ENCODE measurements around the gene CRYL1.
A peak's percentile ranks its signal among the peaks of the same experiment; 100 is the strongest.

CRYL1 gene

GRCh38 chr13:20512042-20512683, 13.5 kb downstream of the CRYL1 start:
- DNase-seq (ENCODE audit: insufficient read length, low spot score) = no peak
- TF ChIP-seq POLR2A (IDR thresholded peaks at IDR 0.05; ENCODE audit: low read depth, low read length) (no peak), POLR2AphosphoS5 (IDR thresholded peaks at IDR 0.05; ENCODE audit: low read depth, low read length) (no peak), SPI1 (IDR thresholded peaks at IDR 0.05; ENCODE audit: low read depth, low read length) (no peak), POU2F2 (IDR thresholded peaks at IDR 0.05; ENCODE audit: low read depth, low read length) (no peak), PAX5 (IDR thresholded peaks at IDR 0.05; ENCODE audit: insufficient read depth, low read length, severe bottlenecking) (no peak), TAF1 (IDR thresholded peaks at IDR 0.05; ENCODE audit: low read depth, low read length) (no peak)
- no peak for FAIRE-seq

- no peak for TF ChIP-seq PAX5 (IDR thresholded peaks at IDR 0.05; ENCODE audit: insufficient read depth, low read length, severe bottlenecking)
- FAIRE-seq (peak; percentile 5), DNase-seq (ENCODE audit: insufficient read length, low spot score) (no peak)
Measured at GRCh38 chr13:20506696-20507095, 19.0 kb downstream of the CRYL1 start.

DNA sequence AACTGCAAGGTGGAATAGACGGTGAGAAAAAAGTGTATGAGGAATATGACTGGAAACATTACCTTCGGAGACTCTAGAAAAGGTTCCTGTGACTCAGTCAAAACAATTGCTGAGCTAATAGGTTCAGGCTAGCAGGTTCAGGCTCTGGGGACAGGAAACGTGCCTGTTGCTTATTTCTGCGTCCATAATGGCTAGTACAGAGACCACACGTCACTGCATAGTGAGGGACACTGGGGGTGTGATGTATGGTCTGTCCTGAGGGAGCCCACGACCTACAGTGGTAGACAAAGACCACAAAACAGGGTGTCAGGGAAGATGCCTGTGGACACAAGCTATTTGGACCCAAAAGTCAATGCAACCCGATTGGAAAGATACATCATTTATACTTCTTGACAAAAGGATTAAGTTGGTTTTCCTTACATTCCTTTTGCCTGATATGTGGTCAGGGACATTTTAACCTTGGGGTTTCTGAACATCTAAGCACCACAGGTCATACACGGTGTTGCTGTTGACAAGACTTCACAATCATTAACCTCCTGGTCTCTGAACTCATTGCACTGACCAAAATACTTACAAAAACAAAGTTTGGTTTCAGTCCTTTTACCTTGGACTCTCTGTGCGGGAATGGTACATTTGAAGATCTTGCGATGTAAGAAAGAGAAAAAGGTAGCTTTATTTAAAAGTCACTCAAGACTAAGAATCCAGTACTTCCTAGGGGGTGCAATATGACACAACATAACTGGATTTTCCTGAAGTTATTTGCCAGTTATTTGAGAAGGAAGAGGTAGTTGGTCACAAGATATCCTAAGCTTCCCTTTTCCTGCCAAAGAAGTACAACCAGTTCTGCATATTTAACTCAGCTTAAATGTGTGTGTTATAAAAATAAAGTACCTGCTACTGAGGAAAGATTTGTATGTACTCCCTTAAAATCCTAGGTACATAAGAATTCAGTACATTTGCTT, 20.0 kb downstream of the CRYL1 start:
- TF ChIP-seq SPI1 (IDR thresholded peaks at IDR 0.05; ENCODE audit: low read depth, low read length) (no peak), POU2F2 (IDR thresholded peaks at IDR 0.05; ENCODE audit: low read depth, low read length) (no peak), POLR2A (IDR thresholded peaks at IDR 0.05; ENCODE audit: low read depth, low read length) (no peak), PAX5 (IDR thresholded peaks at IDR 0.05; ENCODE audit: insufficient read depth, low read length, severe bottlenecking) (no peak), POLR2AphosphoS5 (IDR thresholded peaks at IDR 0.05; ENCODE audit: low read depth, low read length) (no peak), TAF1 (IDR thresholded peaks at IDR 0.05; ENCODE audit: low read depth, low read length) (no peak)
- FAIRE-seq (no peak), DNase-seq (ENCODE audit: insufficient read length, low spot score) (no peak)

GRCh38 chr13:20503088-20504083, 22.3 kb downstream of the CRYL1 start:
- TF ChIP-seq PAX5 (IDR thresholded peaks at IDR 0.05; ENCODE audit: insufficient read depth, low read length, severe bottlenecking) = no peak
- no peak for TF ChIP-seq TAF1 (IDR thresholded peaks at IDR 0.05; ENCODE audit: low read depth, low read length)
- no peak for FAIRE-seq
- no peak for DNase-seq (ENCODE audit: insufficient read length, low spot score)

DNA sequence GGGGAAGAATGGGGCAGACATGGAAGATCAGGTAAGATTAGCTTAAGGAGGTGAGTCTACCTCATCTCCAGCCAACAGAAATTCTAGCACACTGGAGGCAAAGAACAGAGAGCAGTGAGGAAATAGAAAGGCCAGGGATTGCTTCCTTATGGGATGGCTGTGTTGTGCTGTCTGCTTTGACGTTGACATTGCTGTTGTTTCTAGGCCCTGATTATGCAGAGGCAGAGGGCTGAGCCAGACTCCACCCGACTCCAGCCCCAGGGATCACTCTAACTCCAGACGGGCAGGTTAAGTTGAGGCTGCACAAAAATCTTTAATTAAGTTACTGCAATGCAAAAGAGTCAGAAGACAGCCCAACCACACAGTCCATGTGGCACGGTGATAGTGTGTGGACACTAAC, 24.1 kb downstream of the CRYL1 start:
- TF ChIP-seq POLR2AphosphoS5 (IDR thresholded peaks at IDR 0.05; ENCODE audit: low read depth, low read length) (no peak), POU2F2 (IDR thresholded peaks at IDR 0.05; ENCODE audit: low read depth, low read length) (no peak), SPI1 (IDR thresholded peaks at IDR 0.05; ENCODE audit: low read depth, low read length) (no peak), POLR2A (IDR thresholded peaks at IDR 0.05; ENCODE audit: low read depth, low read length) (no peak), PAX5 (IDR thresholded peaks at IDR 0.05; ENCODE audit: insufficient read depth, low read length, severe bottlenecking) (no peak), TAF1 (IDR thresholded peaks at IDR 0.05; ENCODE audit: low read depth, low read length) (no peak)
- DNase-seq (ENCODE audit: insufficient read length, low spot score) = no peak
- FAIRE-seq = no peak

DNA sequence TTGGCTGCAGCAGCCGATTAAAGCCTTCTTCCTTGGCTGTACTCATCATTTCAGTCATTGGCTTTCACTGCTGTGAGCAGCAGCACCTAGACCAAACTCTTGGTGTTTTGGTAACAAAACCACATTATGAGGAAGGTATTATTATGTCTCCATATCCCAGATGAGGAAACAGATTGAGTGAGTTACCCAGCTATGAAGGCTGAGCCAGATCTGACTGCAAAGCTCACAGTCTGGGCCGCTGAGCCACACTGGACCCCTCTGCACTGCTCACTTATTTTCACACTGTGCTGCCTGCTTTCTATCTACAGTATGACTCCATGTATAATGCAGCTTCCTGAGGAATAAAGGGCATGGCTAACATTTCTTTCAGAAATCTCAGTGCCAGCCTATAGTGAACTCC, 24.5 kb downstream of the CRYL1 start:
- no peak for TF ChIP-seq PAX5 (IDR thresholded peaks at IDR 0.05; ENCODE audit: insufficient read depth, low read length, severe bottlenecking)
- TF ChIP-seq POU2F2 (IDR thresholded peaks at IDR 0.05; ENCODE audit: low read depth, low read length) = no peak
- TF ChIP-seq POLR2A (IDR thresholded peaks at IDR 0.05; ENCODE audit: low read depth, low read length) = no peak
- no peak for TF ChIP-seq POLR2AphosphoS5 (IDR thresholded peaks at IDR 0.05; ENCODE audit: low read depth, low read length)
- no peak for TF ChIP-seq TAF1 (IDR thresholded peaks at IDR 0.05; ENCODE audit: low read depth, low read length)
- TF ChIP-seq SPI1 (IDR thresholded peaks at IDR 0.05; ENCODE audit: low read depth, low read length) = no peak
- no peak for FAIRE-seq
- no peak for DNase-seq (ENCODE audit: insufficient read length, low spot score)

DNA sequence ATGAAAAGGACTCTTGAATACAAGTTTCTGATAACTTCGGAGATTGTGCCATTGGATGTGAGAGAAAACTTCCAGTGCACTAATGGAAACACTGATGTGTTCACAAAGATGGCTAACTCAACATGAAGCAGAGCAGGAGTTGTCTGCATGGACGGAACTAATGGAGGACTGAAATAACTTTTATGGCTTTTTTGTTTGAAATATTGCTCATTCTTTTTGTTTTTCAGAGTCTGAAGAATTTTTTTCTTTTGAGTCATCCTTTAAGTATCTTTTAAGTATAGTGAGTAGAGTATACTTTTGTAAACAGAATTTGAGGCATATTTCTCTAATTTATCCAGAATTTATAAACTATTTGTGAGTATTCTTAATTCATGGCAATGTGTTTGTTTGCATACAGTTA, 25.7 kb downstream of the CRYL1 start:
- TF ChIP-seq POLR2AphosphoS5 (IDR thresholded peaks at IDR 0.05; ENCODE audit: low read depth, low read length) (no peak), POU2F2 (IDR thresholded peaks at IDR 0.05; ENCODE audit: low read depth, low read length) (no peak), TAF1 (IDR thresholded peaks at IDR 0.05; ENCODE audit: low read depth, low read length) (no peak)
- FAIRE-seq = no peak
- no peak for DNase-seq (ENCODE audit: insufficient read length, low spot score)

DNA sequence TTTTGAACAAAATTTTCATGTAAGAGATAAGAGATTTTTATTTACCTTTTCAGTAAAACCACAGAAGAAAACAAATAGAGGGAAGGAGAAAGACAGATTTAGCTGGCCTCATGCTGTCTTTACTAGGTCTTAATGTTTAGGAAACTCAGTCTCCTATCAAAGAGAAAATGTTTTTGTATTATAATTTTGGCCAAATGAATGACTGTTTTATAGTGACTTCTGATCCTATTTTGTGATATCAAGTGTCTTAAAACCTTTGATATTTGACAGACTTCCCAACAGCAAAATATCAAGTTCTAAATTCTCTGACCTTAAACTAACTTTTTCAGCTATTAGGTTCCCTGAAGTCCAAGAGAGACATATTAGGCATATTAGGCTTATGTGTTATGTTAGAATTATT, 27.0 kb downstream of the CRYL1 start:
- no peak for DNase-seq (ENCODE audit: insufficient read length, low spot score)
- no peak for FAIRE-seq
- TF ChIP-seq POLR2A (IDR thresholded peaks at IDR 0.05; ENCODE audit: low read depth, low read length) (no peak), TAF1 (IDR thresholded peaks at IDR 0.05; ENCODE audit: low read depth, low read length) (no peak), PAX5 (IDR thresholded peaks at IDR 0.05; ENCODE audit: insufficient read depth, low read length, severe bottlenecking) (no peak), POLR2AphosphoS5 (IDR thresholded peaks at IDR 0.05; ENCODE audit: low read depth, low read length) (no peak), POU2F2 (IDR thresholded peaks at IDR 0.05; ENCODE audit: low read depth, low read length) (no peak)

GRCh38 chr13:20498129-20498528, 27.5 kb downstream of the CRYL1 start:
- DNase-seq (ENCODE audit: insufficient read length, low spot score) (no peak), FAIRE-seq (peak; percentile 82)
- TF ChIP-seq POLR2AphosphoS5 (IDR thresholded peaks at IDR 0.05; ENCODE audit: low read depth, low read length) (no peak), SPI1 (IDR thresholded peaks at IDR 0.05; ENCODE audit: low read depth, low read length) (no peak), TAF1 (IDR thresholded peaks at IDR 0.05; ENCODE audit: low read depth, low read length) (no peak), POLR2A (IDR thresholded peaks at IDR 0.05; ENCODE audit: low read depth, low read length) (no peak), PAX5 (IDR thresholded peaks at IDR 0.05; ENCODE audit: insufficient read depth, low read length, severe bottlenecking) (no peak), POU2F2 (IDR thresholded peaks at IDR 0.05; ENCODE audit: low read depth, low read length) (no peak)
